Neuronal stem cell (in vitro differentiated cells): ENCODE results near the gene HNF1B.

Experiments
- DNase-seq: peaks from one replicate; pipeline ENCODE4 v3.0.0-alpha.2; 2013; ENCODE audit warnings: low spot score
- H2AFZ ChIP-seq: one replicate; pipeline ENCODE4 v1.6.1; 2013; ENCODE audit warnings: mild to moderate bottlenecking, low read length, inconsistent platforms
- H2AK5ac ChIP-seq: 2 replicates; pipeline ENCODE4 v1.6.1; 2013; ENCODE audit warnings: low read depth, mild to moderate bottlenecking, inconsistent platforms, low read length, moderate library complexity, mixed read lengths
- H2BK120ac ChIP-seq: 2 replicates; pipeline ENCODE4 v1.6.1; 2013; ENCODE audit warnings: low read depth, mild to moderate bottlenecking, inconsistent platforms, low read length, moderate library complexity, mixed read lengths
- H2BK12ac ChIP-seq: one replicate; pipeline ENCODE4 v1.6.1; 2013; ENCODE audit warnings: low read length, inconsistent platforms
- H2BK15ac ChIP-seq: 2 replicates; pipeline ENCODE4 v1.6.1; 2013; ENCODE audit warnings: mild to moderate bottlenecking, low read length, inconsistent platforms, mixed read lengths
- H2BK5ac ChIP-seq: one replicate; pipeline ENCODE4 v1.6.1; 2013; ENCODE audit warnings: inconsistent platforms, mild to moderate bottlenecking, low read length, moderate library complexity
- H3K14ac ChIP-seq: one replicate; pipeline ENCODE4 v1.6.1; 2013; ENCODE audit warnings: low read length, inconsistent platforms
- H3K18ac ChIP-seq: 2 replicates; pipeline ENCODE4 v1.6.1; 2013; ENCODE audit warnings: low read length, inconsistent platforms
- H3K23ac ChIP-seq: 2 replicates; pipeline ENCODE4 v1.6.1; 2013; ENCODE audit warnings: low read depth, mild to moderate bottlenecking, mixed read lengths, low read length, inconsistent platforms; ENCODE audit not compliant: poor library complexity
- H3K27ac ChIP-seq: replicated peaks from 3 replicates; pipeline ENCODE4 v1.5.1; 2013; ENCODE audit warnings: low read length, inconsistent platforms
- H3K27me3 ChIP-seq, 3 experiments: 2 replicates each; pipeline ENCODE4 v1.6.1; 2013; ENCODE audit warnings: low read length in 3 of 3, mild to moderate bottlenecking in 2 of 3, inconsistent platforms in 1 of 3, low read depth in 1 of 3, mixed read lengths in 1 of 3, moderate library complexity in 1 of 3; ENCODE audit not compliant: control insufficient read depth in 3 of 3, insufficient read depth in 3 of 3
- H3K36me3 ChIP-seq, 2 donors: replicated peaks in 1 of 2; 2 replicates each; pipeline ENCODE4 v1.6.1; 2013; ENCODE audit warnings: low read length in 2 of 2; ENCODE audit not compliant: control insufficient read depth in 2 of 2, insufficient read depth in 2 of 2
- H3K4ac ChIP-seq: 2 replicates; pipeline ENCODE4 v1.6.1; 2013; ENCODE audit warnings: inconsistent platforms, mild to moderate bottlenecking, low read length, moderate library complexity
- H3K4me1 ChIP-seq, 2 donors: 1 replicate in 1 of 2; 2 replicates in 1 of 2; pipeline ENCODE4 v1.6.1; 2013; ENCODE audit warnings: low read length in 2 of 2, low read depth in 1 of 2; ENCODE audit not compliant: control insufficient read depth in 2 of 2, insufficient read depth in 1 of 2
- H3K4me2 ChIP-seq: one replicate; pipeline ENCODE4 v1.6.1; 2013; ENCODE audit warnings: mild to moderate bottlenecking, low read length, inconsistent platforms; ENCODE audit not compliant: insufficient read depth, poor library complexity, severe bottlenecking
- H3K4me3 ChIP-seq, 2 donors: 2 replicates each; pipeline ENCODE4 v1.5.1; 2013; ENCODE audit warnings: low read length in 2 of 2, mild to moderate bottlenecking in 2 of 2, inconsistent platforms in 1 of 2, moderate library complexity in 1 of 2
- H3K79me1 ChIP-seq: one replicate; pipeline ENCODE4 v1.6.1; 2013; ENCODE audit warnings: low read depth, mild to moderate bottlenecking, inconsistent platforms, low read length, moderate library complexity
- H3K9ac ChIP-seq: one replicate; pipeline ENCODE4 v1.6.1; 2013; ENCODE audit warnings: mild to moderate bottlenecking, low read depth, low read length, inconsistent platforms; ENCODE audit not compliant: poor library complexity
- H3K9me3 ChIP-seq, 2 donors: replicated peaks in 1 of 2; 2 replicates each; pipeline versions ENCODE3 to v1.6.1; 2013; ENCODE audit warnings: low read length in 2 of 2, mild to moderate bottlenecking in 2 of 2, inconsistent platforms in 1 of 2, low read depth in 1 of 2, mixed read lengths in 1 of 2, moderate library complexity in 1 of 2; ENCODE audit not compliant: control insufficient read depth in 2 of 2, insufficient read depth in 1 of 2
- H4K8ac ChIP-seq: one replicate; pipeline ENCODE4 v1.6.1; 2013; ENCODE audit warnings: low read depth, mild to moderate bottlenecking, inconsistent platforms, low read length, moderate library complexity
- H4K91ac ChIP-seq: one replicate; pipeline ENCODE4 v1.6.1; 2013; ENCODE audit warnings: low read length, low read depth, mild to moderate bottlenecking, inconsistent platforms; ENCODE audit not compliant: poor library complexity
- WGBS, 2 donors: extraction: QIAGEN DNeasy Blood & Tissue Kit; methylation state at CpG; one replicate each; pipeline ENCODE4 v1.1.7; 2013; ENCODE audit warnings: missing lambda C conversion rate in 2 of 2, mixed read lengths in 1 of 2; ENCODE audit not compliant: insufficient read length in 2 of 2, insufficient replicate concordance in 1 of 2; ENCODE audit errors: extremely low coverage in 2 of 2; 5-methylcytosine and 5-hydroxymethylcytosine counted together

HNF1B gene

DNA sequence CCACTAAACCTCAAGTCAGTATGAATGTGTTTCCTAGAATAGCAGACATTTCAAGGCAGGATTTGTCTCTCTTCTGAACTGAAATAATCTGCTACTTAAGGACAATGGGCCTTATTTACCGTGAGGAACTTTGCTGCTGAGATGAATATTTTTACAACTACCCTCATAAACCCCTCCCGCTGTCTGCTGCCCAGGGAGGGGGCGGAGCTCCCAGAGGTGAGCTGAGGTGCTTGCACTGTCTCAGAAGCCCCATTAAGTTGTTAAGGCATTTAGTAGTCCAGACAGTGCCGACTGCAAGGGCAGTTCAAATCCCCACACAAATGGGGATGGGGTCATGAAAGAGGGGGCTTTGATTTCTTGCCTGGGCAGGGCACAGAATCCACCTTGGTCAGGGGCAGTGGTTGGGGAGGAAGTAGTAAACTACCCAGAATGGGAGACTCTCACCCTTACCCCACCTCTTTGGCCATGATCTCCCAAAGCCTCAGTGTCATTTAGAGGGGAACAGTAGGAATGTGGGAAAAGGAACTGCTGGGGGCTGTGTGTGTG, 19.2 kb downstream of the HNF1B start:
- H3K4me2 ChIP-seq, result no peak overlapping the region
- no peak overlapping the region for H2AK5ac ChIP-seq
- H3K4me3 ChIP-seq, result no peak overlapping the region
- H3K23ac ChIP-seq, result no peak overlapping the region
- no peak overlapping the region for H3K14ac ChIP-seq
- WGBS, 2 donors, result no CpG with 5 or more reads among the region's 4 CpGs
- no peaks in the 10 kb centered on the region for H3K36me3 ChIP-seq
- no peak overlapping the region for H2BK120ac ChIP-seq
- no peak overlapping the region for H2AFZ ChIP-seq
- peaks cover 3 to 28% of the 10 kb centered on the region in 2 donors for H3K4me1 ChIP-seq
- peaks cover 0 to 48% (median 1%) of the 10 kb centered on the region in 3 experiments for H3K27me3 ChIP-seq
- no peak overlapping the region for H3K9ac ChIP-seq
- H3K27ac ChIP-seq, result no peak overlapping the region
- no peak overlapping the region for H2BK5ac ChIP-seq
- H3K18ac ChIP-seq, result no peak overlapping the region
- DNase-seq, result no peak
- no peak overlapping the region for H2BK12ac ChIP-seq
- no peak overlapping the region for H4K91ac ChIP-seq
- H3K9me3 ChIP-seq, result no peaks in the 10 kb centered on the region
- H2BK15ac ChIP-seq, result no peak overlapping the region
- H4K8ac ChIP-seq, result no peak overlapping the region
- H3K79me1 ChIP-seq, result no peaks in the 10 kb centered on the region
- no peak overlapping the region for H3K4ac ChIP-seq

- Histone ChIP-seq H2BK120ac (no peak overlapping the region), H2BK12ac (no peak overlapping the region), H3K36me3 (no peaks in the 10 kb centered on the region), H2AFZ (no peak overlapping the region), H3K18ac (no peak overlapping the region), H3K79me1 (no peaks in the 10 kb centered on the region), H3K9ac (no peak overlapping the region), H3K27me3 (peaks cover 0 to 42% (median 1%) of the 10 kb centered on the region in 3 experiments), H3K4me2 (no peak overlapping the region), H3K27ac (no peak overlapping the region), H3K4me1 (peaks cover 3 to 22% of the 10 kb centered on the region in 2 donors), H3K14ac (no peak overlapping the region), H2BK5ac (no peak overlapping the region), H4K8ac (no peak overlapping the region), H2AK5ac (no peak overlapping the region), H3K9me3 (no peaks in the 10 kb centered on the region), H3K4me3 (no peak overlapping the region), H4K91ac (no peak overlapping the region), H2BK15ac (no peak overlapping the region), H3K23ac (no peak overlapping the region), H3K4ac (no peak overlapping the region)
- no peak for DNase-seq
- WGBS, 2 donors, result no CpG with 5 or more reads among the region's 5 CpGs
Observed at GRCh38 chr17:37725021-37725595, 19.8 kb downstream of the HNF1B start.

- Histone ChIP-seq H3K14ac (no peak overlapping the region), H2AK5ac (no peak overlapping the region), H2BK120ac (no peak overlapping the region), H3K27ac (no peak overlapping the region), H3K4me1 (peaks cover 0 to 11% of the 10 kb centered on the region in 2 donors), H3K36me3 (no peaks in the 10 kb centered on the region), H3K4me2 (no peak overlapping the region), H3K4ac (no peak overlapping the region), H4K91ac (no peak overlapping the region), H3K9me3 (no peaks in the 10 kb centered on the region), H3K18ac (no peak overlapping the region), H2BK5ac (no peak overlapping the region), H4K8ac (no peak overlapping the region), H2BK12ac (no peak overlapping the region), H3K23ac (no peak overlapping the region), H3K9ac (no peak overlapping the region), H3K79me1 (no peaks in the 10 kb centered on the region), H2AFZ (no peak overlapping the region), H3K4me3 (no peak overlapping the region), H3K27me3 (peaks cover 0 to 23% (median 0%) of the 10 kb centered on the region in 3 experiments), H2BK15ac (no peak overlapping the region)
- no CpG with 5 or more reads among the region's 4 CpGs for WGBS, 2 donors
- DNase-seq, result no peak
Observed at GRCh38 chr17:37720989-37721388, 23.9 kb downstream of the HNF1B start.

- Histone ChIP-seq H3K18ac (no peak overlapping the region), H3K79me1 (no peaks in the 10 kb centered on the region), H3K4me2 (no peak overlapping the region), H3K4ac (no peak overlapping the region), H4K8ac (no peak overlapping the region), H2BK120ac (no peak overlapping the region), H3K23ac (no peak overlapping the region), H3K27me3 (peaks cover 0 to 19% (median 0%) of the 10 kb centered on the region in 3 experiments), H2BK12ac (no peak overlapping the region), H3K36me3 (no peaks in the 10 kb centered on the region), H3K27ac (no peak overlapping the region), H3K4me1 (peaks cover 0 to 3% of the 10 kb centered on the region in 2 donors), H2AFZ (no peak overlapping the region), H3K14ac (no peak overlapping the region), H3K4me3 (no peak overlapping the region), H2BK5ac (no peak overlapping the region), H3K9ac (no peak overlapping the region), H4K91ac (no peak overlapping the region), H3K9me3 (no peaks in the 10 kb centered on the region), H2AK5ac (no peak overlapping the region), H2BK15ac (no peak overlapping the region)
- DNase-seq, result no peak
- whole genome bisulfite sequencing, 2 donors, result no CpG with 5 or more reads among the region's 4 CpGs
Observed at GRCh38 chr17:37719866-37720265, 25.0 kb downstream of the HNF1B start.
